A673 (cell line): ENCODE data around the gene SRP68.

Experiments used
- CTCF ChIP-seq: fragments of 300-800, 200-600 bp; sonication (generic); conservative IDR thresholded peaks from 2 replicates; pipeline ENCODE4 v1.5.1; 2017; ENCODE audit warnings: low read depth, mild to moderate bottlenecking, antibody characterized with exemption, low read length, moderate library complexity, mixed read lengths
- EZH2 ChIP-seq: fragments of 200-600 bp; sonication (generic); IDR thresholded peaks from 2 replicates; pipeline ENCODE4 v1.6.1; 2017; ENCODE audit warnings: borderline replicate concordance, low read depth, mild to moderate bottlenecking, mixed read lengths, antibody characterized with exemption, low read length; ENCODE audit not compliant: poor library complexity, severe bottlenecking

GRCh38 chr17:76027159-76027839, 45.0 kb downstream of the SRP68 start, which contains the start of gene EVPL:
- no peak for TF ChIP-seq CTCF
- no peak for TF ChIP-seq EZH2
